Measurements from ENCODE around the gene ST6GAL1.

DNA sequence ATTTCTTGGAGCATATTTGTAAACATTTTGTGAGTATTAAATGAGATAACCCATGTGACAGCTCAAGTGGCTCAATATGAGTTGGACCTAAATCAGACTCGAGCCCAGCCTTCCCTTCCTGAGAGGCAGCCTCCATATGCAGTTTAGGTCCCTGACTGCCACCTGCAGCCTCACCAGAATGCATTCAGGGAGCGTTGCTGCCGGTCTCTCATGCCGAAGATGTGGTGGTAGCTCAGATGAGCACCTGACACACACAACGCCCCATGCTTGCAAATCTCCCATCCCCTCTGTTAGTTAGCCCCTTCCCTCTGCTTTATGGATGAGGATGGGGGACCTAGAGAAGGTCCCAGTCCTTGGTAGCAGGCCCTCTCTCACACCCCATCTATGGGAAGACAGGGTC, 9.2 kb downstream of the ST6GAL1 start:
- no peak for TF ChIP-seq POLR2A (IDR thresholded peaks at IDR 0.05)
- TF ChIP-seq, protein P1, sequence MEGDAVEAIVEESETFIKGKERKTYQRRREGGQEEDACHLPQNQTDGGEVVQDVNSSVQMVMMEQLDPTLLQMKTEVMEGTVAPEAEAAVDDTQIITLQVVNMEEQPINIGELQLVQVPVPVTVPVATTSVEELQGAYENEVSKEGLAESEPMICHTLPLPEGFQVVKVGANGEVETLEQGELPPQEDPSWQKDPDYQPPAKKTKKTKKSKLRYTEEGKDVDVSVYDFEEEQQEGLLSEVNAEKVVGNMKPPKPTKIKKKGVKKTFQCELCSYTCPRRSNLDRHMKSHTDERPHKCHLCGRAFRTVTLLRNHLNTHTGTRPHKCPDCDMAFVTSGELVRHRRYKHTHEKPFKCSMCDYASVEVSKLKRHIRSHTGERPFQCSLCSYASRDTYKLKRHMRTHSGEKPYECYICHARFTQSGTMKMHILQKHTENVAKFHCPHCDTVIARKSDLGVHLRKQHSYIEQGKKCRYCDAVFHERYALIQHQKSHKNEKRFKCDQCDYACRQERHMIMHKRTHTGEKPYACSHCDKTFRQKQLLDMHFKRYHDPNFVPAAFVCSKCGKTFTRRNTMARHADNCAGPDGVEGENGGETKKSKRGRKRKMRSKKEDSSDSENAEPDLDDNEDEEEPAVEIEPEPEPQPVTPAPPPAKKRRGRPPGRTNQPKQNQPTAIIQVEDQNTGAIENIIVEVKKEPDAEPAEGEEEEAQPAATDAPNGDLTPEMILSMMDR (IDR thresholded peaks at IDR 0.05), result no peak
